Measurements from ENCODE around the gene FLOT2.
"Not testable (repeated sequence)": the region's sequence is repeated elsewhere in the genome, so short reads cannot be mapped to it uniquely, and the experiment has no call there.

The FLOT2 gene

GRCh38 chr17:28893248-28894183, 4.0 kb downstream of the FLOT2 start:
- peak; percentile 21 for DNase-seq

- no peak for DNase-seq
These were observed 5.5 kb downstream of the FLOT2 start for GRCh38 chr17:28892024-28892423.

- no peak for DNase-seq
These were observed 6.3 kb downstream of the FLOT2 start for GRCh38 chr17:28891201-28891600.

- no peak for DNase-seq
These were observed 7.5 kb downstream of the FLOT2 start for GRCh38 chr17:28889996-28890395.

- no peak for DNase-seq
These were observed 8.7 kb downstream of the FLOT2 start for GRCh38 chr17:28888832-28889231.

- no peak for DNase-seq
These were observed 9.6 kb downstream of the FLOT2 start for GRCh38 chr17:28887871-28888471.

GRCh38 chr17:28885951-28886350, 11.6 kb downstream of the FLOT2 start:
- no peak for DNase-seq

- no peak for DNase-seq
These were observed 12.2 kb downstream of the FLOT2 start for GRCh38 chr17:28885363-28885762.

- no peak for DNase-seq
These were observed 13.4 kb downstream of the FLOT2 start for GRCh38 chr17:28883967-28884702.

GRCh38 chr17:28882154-28882895, 15.2 kb downstream of the FLOT2 start:
- DNase-seq = no peak

GRCh38 chr17:28881533-28882056, 15.9 kb downstream of the FLOT2 start:
- DNase-seq = no peak

- DNase-seq = no peak
These were observed 17.0 kb downstream of the FLOT2 start for GRCh38 chr17:28880572-28880945.

GRCh38 chr17:28879886-28880571, 17.5 kb downstream of the FLOT2 start:
- DNase-seq = no peak

- no peak for DNase-seq
These were observed 18.6 kb downstream of the FLOT2 start for GRCh38 chr17:28878981-28879380.

GRCh38 chr17:28878158-28878910, 19.2 kb downstream of the FLOT2 start:
- DNase-seq = no peak

GRCh38 chr17:28877150-28877711, 20.3 kb downstream of the FLOT2 start:
- DNase-seq = not testable (repeated sequence)

GRCh38 chr17:28875848-28876550, 21.5 kb downstream of the FLOT2 start:
- no peak for DNase-seq

- DNase-seq = no peak
These were observed 22.8 kb downstream of the FLOT2 start for GRCh38 chr17:28874750-28875149.

- DNase-seq = no peak
These were observed 23.7 kb downstream of the FLOT2 start for GRCh38 chr17:28873839-28874238.

GRCh38 chr17:28871056-28871579, 26.4 kb downstream of the FLOT2 start:
- DNase-seq = peak; percentile 40

All from CD4-positive, alpha-beta T cell treated with Interleukin-21 for 1 hour (primary cell).